Adipocyte (in vitro differentiated cells): Measurements from ENCODE around the gene NCBP2L.

Experiments
- DNase-seq: peaks from one replicate; pipeline ENCODE4 v3.0.0-alpha.2; 2015; ENCODE audit warnings: low read depth
- H3K27me3 ChIP-seq: replicated peaks from 2 replicates; pipeline ENCODE4 v1.7.0; 2013; ENCODE audit warnings: mild to moderate bottlenecking, low read length, moderate library complexity; ENCODE audit not compliant: control insufficient read depth, insufficient read depth
- H3K36me3 ChIP-seq: 2 replicates; pipeline ENCODE4 v1.7.0; 2013; ENCODE audit warnings: low read length, mild to moderate bottlenecking, moderate library complexity; ENCODE audit not compliant: control insufficient read depth, insufficient read depth, severe bottlenecking
- H3K4me1 ChIP-seq: 2 replicates; pipeline ENCODE4 v1.7.0; 2013; ENCODE audit warnings: mild to moderate bottlenecking, low read length, moderate library complexity; ENCODE audit not compliant: control insufficient read depth, insufficient read depth
- H3K4me3 ChIP-seq: 2 replicates; pipeline ENCODE4 v1.7.0; 2013; ENCODE audit warnings: mild to moderate bottlenecking, low read length, moderate library complexity
- H3K9ac ChIP-seq: 2 replicates; pipeline ENCODE4 v1.7.0; 2013; ENCODE audit warnings: mild to moderate bottlenecking, low read length, moderate library complexity
- H3K9me3 ChIP-seq: 2 replicates; pipeline ENCODE4 v1.7.0; 2013; ENCODE audit warnings: mild to moderate bottlenecking, low read length, moderate library complexity; ENCODE audit not compliant: control insufficient read depth

The NCBP2L gene

DNA sequence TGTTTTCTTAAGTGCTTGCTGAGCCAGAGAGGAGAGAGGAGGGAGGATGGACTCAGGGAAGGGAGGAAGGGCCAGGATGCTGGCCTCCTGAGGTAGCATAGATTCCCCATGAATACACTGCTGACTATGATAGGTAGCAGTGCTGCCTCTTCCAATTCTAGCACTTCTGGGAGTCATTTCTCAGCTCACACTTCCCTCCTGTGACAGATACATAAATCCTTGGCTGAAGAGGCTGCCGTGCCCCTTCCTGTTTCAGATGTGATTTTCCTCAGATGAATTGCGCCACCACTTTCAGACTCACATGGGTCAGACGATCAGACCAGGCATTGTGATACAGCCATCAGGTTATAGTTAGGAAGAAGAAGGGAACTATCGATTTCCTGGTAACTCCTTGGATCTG is 24.3 kb upstream of the NCBP2L start:
- H3K36me3 ChIP-seq, result no peaks in the 10 kb centered on the region
- H3K27me3 ChIP-seq, result peaks cover 89% of the 10 kb centered on the region
- H3K4me1 ChIP-seq, result peaks cover 2% of the 10 kb centered on the region
- no peak overlapping the region for H3K9ac ChIP-seq
- peaks cover 2% of the 10 kb centered on the region for H3K9me3 ChIP-seq
- DNase-seq, result no peak
- no peak overlapping the region for H3K4me3 ChIP-seq

- Histone ChIP-seq H3K4me1 (no peaks in the 10 kb centered on the region), H3K27me3 (peaks cover 90% of the 10 kb centered on the region), H3K9ac (no peak overlapping the region), H3K36me3 (no peaks in the 10 kb centered on the region), H3K4me3 (no peak overlapping the region), H3K9me3 (peaks cover 7% of the 10 kb centered on the region)
- no peak for DNase-seq
These were observed 21.8 kb upstream of the NCBP2L start for GRCh38 chrX:107755721-107756120.

DNA sequence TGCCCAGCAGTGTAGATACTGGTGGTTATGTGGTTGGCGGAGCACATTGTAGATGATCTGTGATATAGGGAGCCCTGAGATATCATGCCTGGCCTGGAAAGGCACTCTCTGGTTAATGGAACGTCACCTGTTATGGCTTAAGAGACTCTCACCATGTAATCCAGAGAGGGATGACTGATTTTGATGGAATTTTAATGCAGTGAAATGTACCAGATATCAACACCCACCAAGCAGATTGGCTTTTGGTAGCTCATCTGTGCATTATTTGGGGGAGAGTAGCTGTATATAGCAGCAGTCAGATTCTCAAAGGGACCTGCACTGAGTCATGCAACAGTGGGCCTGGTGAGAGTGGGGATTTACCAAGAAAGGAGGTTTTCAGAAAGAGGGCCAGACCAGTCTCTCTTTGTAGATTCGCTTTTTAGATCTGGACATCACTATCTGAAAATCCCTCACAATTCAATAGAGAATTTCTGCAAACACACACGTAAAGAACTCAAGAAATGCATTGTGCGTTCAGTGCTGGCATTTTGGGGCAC is 19.2 kb upstream of the NCBP2L start:
- Histone ChIP-seq H3K36me3 (no peaks in the 10 kb centered on the region), H3K4me1 (no peaks in the 10 kb centered on the region), H3K4me3 (no peak overlapping the region), H3K27me3 (peaks cover 92% of the 10 kb centered on the region), H3K9me3 (peaks cover 7% of the 10 kb centered on the region), H3K9ac (no peak overlapping the region)
- no peak for DNase-seq

DNA sequence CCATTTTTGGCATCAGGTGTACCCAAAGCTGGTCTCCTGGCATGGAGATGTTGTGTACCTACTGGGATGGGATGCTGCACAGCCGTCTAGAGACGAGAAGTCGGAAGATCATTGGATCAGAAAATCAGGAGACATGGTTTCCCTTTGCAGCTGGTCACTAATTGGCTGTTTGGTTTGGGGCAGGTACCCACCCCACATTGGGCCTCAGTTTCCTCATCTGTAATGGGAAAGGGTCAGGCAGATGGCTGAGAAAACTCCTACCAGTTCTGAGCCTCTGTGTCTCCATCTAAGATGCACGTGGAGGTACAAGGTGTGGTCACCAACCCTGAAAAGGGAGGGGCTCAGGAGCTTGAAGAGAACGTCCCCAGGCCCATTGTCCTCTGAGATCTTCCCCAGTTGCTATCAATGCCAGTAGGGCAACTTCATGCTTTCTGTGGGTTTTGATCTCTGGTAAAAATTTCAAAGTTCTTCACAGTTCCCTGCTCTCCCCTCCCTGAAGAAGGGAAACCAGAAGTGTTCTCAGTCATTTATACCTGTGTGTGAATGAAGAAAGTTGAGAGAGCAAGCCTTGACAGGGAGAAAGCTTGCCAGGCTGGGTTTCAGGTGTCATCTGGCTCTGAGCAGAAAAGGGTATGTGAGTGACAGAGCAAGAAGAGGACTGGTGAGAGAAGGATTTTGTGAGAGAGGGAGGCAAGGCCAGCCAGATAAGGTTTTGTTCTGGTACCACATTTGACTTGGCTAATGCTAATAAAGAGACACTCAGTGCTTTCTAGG is 17.0 kb upstream of the NCBP2L start:
- Histone ChIP-seq H3K9ac (no peak overlapping the region), H3K27me3 (peaks cover 94% of the 10 kb centered on the region), H3K9me3 (peaks cover 5% of the 10 kb centered on the region), H3K4me1 (no peaks in the 10 kb centered on the region), H3K36me3 (no peaks in the 10 kb centered on the region), H3K4me3 (no peak overlapping the region)
- no peak for DNase-seq

GRCh38 chrX:107763647-107764046 is 13.9 kb upstream of the NCBP2L start:
- H3K4me3 ChIP-seq, result no peak overlapping the region
- H3K27me3 ChIP-seq, result peaks cover 82% of the 10 kb centered on the region
- peaks cover 5% of the 10 kb centered on the region for H3K9me3 ChIP-seq
- no peak for DNase-seq
- peaks cover 10% of the 10 kb centered on the region for H3K4me1 ChIP-seq
- no peak overlapping the region for H3K9ac ChIP-seq
- no peaks in the 10 kb centered on the region for H3K36me3 ChIP-seq

DNA sequence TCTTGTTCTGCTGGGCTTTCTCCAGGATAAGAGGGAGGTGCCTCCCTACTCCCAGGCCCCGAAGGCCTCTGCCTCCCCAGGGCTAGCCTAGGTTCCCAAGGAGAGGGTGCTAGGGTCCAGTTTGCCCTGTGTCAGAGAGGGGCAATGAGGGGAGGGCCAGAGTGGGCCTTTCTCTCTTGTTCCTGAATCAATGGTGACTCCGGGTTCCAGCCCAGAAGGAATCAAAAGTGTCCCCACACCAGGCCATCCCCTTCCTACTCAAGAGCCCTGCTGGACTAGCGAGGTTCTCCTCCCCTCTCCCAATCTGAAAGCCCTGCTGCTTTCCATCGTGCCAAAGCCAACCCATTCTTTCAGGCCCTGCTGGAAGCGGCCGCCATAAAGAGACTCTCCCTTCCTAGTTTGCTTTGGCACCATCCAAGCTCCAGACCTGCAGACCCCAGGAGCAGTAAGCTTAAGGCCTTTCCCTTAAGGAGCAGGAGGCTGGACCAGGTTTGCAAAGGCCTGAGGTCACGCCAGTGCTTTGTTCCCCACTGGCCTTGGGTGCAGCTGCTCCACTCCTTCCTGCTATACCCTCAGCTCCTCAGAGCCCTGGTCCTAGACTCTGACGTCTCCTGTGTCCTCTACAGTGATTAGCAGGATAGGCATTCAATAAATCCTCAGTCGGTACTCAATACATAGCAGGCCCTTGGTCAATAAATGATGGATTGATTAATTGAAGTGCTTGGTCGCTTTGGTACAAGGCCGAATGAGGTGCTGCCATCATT is 12.5 kb upstream of the NCBP2L start:
- peaks cover 10% of the 10 kb centered on the region for H3K4me1 ChIP-seq
- no peaks in the 10 kb centered on the region for H3K36me3 ChIP-seq
- H3K4me3 ChIP-seq, result no peak overlapping the region
- no peaks in the 10 kb centered on the region for H3K9me3 ChIP-seq
- H3K27me3 ChIP-seq, result peaks cover 75% of the 10 kb centered on the region
- H3K9ac ChIP-seq, result no peak overlapping the region
- no peak for DNase-seq

DNA sequence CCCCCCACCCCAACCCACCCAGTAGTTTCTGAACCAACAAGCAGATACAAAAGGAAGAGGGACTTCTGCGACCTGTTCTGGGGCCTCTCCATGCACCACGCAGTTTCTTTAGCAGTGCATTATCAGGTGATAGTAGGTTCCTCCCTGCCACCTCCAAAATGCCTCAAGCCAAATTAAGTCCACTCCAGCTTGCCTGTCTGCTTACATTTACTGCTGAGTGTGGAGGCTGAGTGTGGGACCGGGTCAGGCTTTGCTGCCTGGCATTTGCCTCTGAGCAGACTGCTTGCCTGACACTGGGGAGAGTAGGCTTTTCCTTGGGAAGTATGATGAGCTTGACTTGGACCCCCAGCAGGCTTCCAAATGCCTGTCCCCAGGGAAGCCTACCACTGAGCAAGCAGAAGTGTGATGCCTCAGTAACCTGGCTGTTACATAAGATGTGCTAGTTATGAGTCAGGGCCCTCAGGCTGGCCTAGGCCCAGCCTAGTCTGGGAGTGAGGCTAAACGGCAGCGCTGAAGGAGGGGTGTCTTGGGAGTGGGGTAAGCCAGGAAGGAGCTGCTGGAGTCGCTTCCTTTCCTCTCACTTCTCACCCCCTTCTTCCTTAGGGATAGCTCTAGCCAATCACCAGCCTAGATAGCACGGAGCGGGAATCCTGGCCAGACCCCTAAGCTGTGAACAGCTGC is 10.9 kb upstream of the NCBP2L start:
- H3K27me3 ChIP-seq, result peaks cover 67% of the 10 kb centered on the region
- H3K36me3 ChIP-seq, result no peaks in the 10 kb centered on the region
- no peak overlapping the region for H3K9ac ChIP-seq
- DNase-seq, result peak; percentile 24
- no peak overlapping the region for H3K4me3 ChIP-seq
- peaks cover 10% of the 10 kb centered on the region for H3K4me1 ChIP-seq
- no peaks in the 10 kb centered on the region for H3K9me3 ChIP-seq

GRCh38 chrX:107768051-107768450 is 9.5 kb upstream of the NCBP2L start:
- peaks cover 62% of the 10 kb centered on the region for H3K27me3 ChIP-seq
- H3K36me3 ChIP-seq, result no peaks in the 10 kb centered on the region
- H3K4me3 ChIP-seq, result no peak overlapping the region
- H3K9me3 ChIP-seq, result peaks cover 2% of the 10 kb centered on the region
- no peak for DNase-seq
- peaks cover 10% of the 10 kb centered on the region for H3K4me1 ChIP-seq
- no peak overlapping the region for H3K9ac ChIP-seq

GRCh38 chrX:107769581-107770317 is 7.8 kb upstream of the NCBP2L start:
- Histone ChIP-seq H3K27me3 (peaks cover 60% of the 10 kb centered on the region), H3K36me3 (no peaks in the 10 kb centered on the region), H3K4me3 (no peak overlapping the region), H3K9ac (no peak overlapping the region), H3K4me1 (peaks cover 12% of the 10 kb centered on the region), H3K9me3 (peaks cover 7% of the 10 kb centered on the region)
- DNase-seq, result no peak

DNA sequence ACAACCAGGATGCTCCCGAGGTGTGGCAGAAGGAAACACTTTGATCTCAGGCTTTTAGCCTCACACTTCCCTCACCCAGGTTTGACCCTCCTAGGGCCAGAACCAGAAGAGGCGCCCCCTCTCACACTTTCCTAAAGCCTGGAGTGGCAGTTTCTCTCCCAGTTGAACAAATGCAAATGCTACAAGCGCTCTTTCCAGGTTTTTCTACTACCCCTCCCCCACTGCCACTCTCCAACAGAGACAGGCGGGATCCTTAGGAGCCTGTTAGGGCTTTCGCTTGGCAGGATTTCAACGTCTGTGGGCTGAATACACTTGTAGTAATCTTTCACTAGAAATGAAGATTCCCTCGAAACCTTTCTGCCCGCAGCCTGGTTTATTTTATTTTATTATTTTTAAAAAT is 4.3 kb upstream of the NCBP2L start:
- peaks cover 7% of the 10 kb centered on the region for H3K9me3 ChIP-seq
- DNase-seq, result no peak
- H3K9ac ChIP-seq, result no peak overlapping the region
- H3K36me3 ChIP-seq, result no peaks in the 10 kb centered on the region
- H3K27me3 ChIP-seq, result peaks cover 50% of the 10 kb centered on the region
- H3K4me1 ChIP-seq, result peaks cover 12% of the 10 kb centered on the region
- no peak overlapping the region for H3K4me3 ChIP-seq
